ENCODE results near the gene ASPRV1.

DNA sequence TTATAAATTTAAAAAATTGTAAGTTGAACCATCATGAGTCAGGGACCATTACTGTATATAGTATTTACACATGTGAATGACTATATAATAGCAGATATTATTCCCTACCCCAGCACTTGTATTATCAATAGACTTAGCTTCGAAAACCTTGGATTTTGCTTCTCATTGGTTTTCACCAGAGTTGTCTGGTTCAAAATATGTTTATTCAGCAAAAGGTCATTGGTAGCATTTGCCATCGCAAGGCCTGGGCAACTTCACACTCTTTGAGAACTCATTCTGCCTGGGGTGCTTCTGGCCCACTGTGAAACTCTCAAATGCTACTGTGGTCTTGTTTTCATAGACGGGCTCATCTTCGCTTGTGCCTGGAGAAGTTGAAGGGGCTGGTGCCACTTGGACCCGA lies 26.4 kb downstream of the ASPRV1 start:
- TF ChIP-seq, protein P1, sequence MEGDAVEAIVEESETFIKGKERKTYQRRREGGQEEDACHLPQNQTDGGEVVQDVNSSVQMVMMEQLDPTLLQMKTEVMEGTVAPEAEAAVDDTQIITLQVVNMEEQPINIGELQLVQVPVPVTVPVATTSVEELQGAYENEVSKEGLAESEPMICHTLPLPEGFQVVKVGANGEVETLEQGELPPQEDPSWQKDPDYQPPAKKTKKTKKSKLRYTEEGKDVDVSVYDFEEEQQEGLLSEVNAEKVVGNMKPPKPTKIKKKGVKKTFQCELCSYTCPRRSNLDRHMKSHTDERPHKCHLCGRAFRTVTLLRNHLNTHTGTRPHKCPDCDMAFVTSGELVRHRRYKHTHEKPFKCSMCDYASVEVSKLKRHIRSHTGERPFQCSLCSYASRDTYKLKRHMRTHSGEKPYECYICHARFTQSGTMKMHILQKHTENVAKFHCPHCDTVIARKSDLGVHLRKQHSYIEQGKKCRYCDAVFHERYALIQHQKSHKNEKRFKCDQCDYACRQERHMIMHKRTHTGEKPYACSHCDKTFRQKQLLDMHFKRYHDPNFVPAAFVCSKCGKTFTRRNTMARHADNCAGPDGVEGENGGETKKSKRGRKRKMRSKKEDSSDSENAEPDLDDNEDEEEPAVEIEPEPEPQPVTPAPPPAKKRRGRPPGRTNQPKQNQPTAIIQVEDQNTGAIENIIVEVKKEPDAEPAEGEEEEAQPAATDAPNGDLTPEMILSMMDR (IDR thresholded peaks at IDR 0.05): no peak
- TF ChIP-seq POLR2A (IDR thresholded peaks at IDR 0.05): no peak
